GM19193 (cell line): Measurements from ENCODE around the gene RHOBTB1.

Experiments used
- POLR2A ChIP-seq: IDR thresholded peaks from 4 replicates; pipeline ENCODE4 v1.6.1; 2011; ENCODE audit not compliant: insufficient read depth, insufficient read length; ENCODE audit errors: extremely low read depth

The RHOBTB1 gene

GRCh38 chr10:60970526-60970925 is 26.5 kb upstream of the RHOBTB1 start:
- no peak for TF ChIP-seq POLR2A

- no peak for TF ChIP-seq POLR2A
Observed at GRCh38 chr10:60968504-60968903, 24.5 kb upstream of the RHOBTB1 start.

- no peak for TF ChIP-seq POLR2A
Observed at GRCh38 chr10:60967854-60968484, 24.0 kb upstream of the RHOBTB1 start.

- TF ChIP-seq POLR2A: no peak
Observed at GRCh38 chr10:60967260-60967659, 23.3 kb upstream of the RHOBTB1 start.

GRCh38 chr10:60965696-60966095 is 21.7 kb upstream of the RHOBTB1 start:
- TF ChIP-seq POLR2A: no peak

- no peak for TF ChIP-seq POLR2A
Observed at GRCh38 chr10:60964257-60965235, 20.6 kb upstream of the RHOBTB1 start.

- no peak for TF ChIP-seq POLR2A
Observed at GRCh38 chr10:60963441-60964256, 19.7 kb upstream of the RHOBTB1 start.

GRCh38 chr10:60962946-60963345 is 19.0 kb upstream of the RHOBTB1 start:
- TF ChIP-seq POLR2A: no peak

- TF ChIP-seq POLR2A: no peak
Observed at GRCh38 chr10:60960913-60961312, 16.9 kb upstream of the RHOBTB1 start.

GRCh38 chr10:60960031-60960430 is 16.0 kb upstream of the RHOBTB1 start:
- no peak for TF ChIP-seq POLR2A

- TF ChIP-seq POLR2A: no peak
Observed at GRCh38 chr10:60958892-60959601, 15.1 kb upstream of the RHOBTB1 start.

- TF ChIP-seq POLR2A: no peak
Observed at GRCh38 chr10:60957667-60958221, 13.8 kb upstream of the RHOBTB1 start.

GRCh38 chr10:60955957-60956425 is 12.0 kb upstream of the RHOBTB1 start:
- no peak for TF ChIP-seq POLR2A

GRCh38 chr10:60955316-60955715 is 11.3 kb upstream of the RHOBTB1 start:
- no peak for TF ChIP-seq POLR2A
